ENCODE data around the gene ATF7IP. TPM values are rescaled to one million over a fixed set of nuclear protein-coding genes. Genes with fewer than 3 reads are reported as not detected.
"Not testable (repeated sequence)": the region's sequence is repeated elsewhere in the genome, so short reads cannot be mapped to it uniquely, and the experiment has no call there.

Gene ATF7IP
- total RNA-seq, 1 donor from 2014 or later: 21.3 TPM

- H3K4me3 ChIP-seq (ENCODE audit: low read depth, low read length): peak overlapping the region; percentile 27
- TF ChIP-seq CTCF (conservative IDR thresholded peaks at IDR 0.05; ENCODE audit: low read depth, low read length): no peak
- DNase-seq (ENCODE audit: low read depth): no peak
Observed at GRCh38 chr12:14403293-14403692, 37.8 kb downstream of the ATF7IP start.

GRCh38 chr12:14403711-14404196, 38.3 kb downstream of the ATF7IP start:
- H3K4me3 ChIP-seq (ENCODE audit: low read depth, low read length): peak overlapping the region; percentile 27
- no peak for DNase-seq (ENCODE audit: low read depth)
- no peak for TF ChIP-seq CTCF (conservative IDR thresholded peaks at IDR 0.05; ENCODE audit: low read depth, low read length)

GRCh38 chr12:14405407-14405806, 39.9 kb downstream of the ATF7IP start:
- not testable (repeated sequence) for H3K4me3 ChIP-seq (ENCODE audit: low read depth, low read length); DNase-seq (ENCODE audit: low read depth)

- TF ChIP-seq CTCF (conservative IDR thresholded peaks at IDR 0.05; ENCODE audit: low read depth, low read length): no peak
- H3K4me3 ChIP-seq (ENCODE audit: low read depth, low read length): no peak overlapping the region
- DNase-seq (ENCODE audit: low read depth): no peak
Observed at GRCh38 chr12:14408208-14408607, 42.7 kb downstream of the ATF7IP start.

- no peak for DNase-seq (ENCODE audit: low read depth)
- no peak overlapping the region for H3K4me3 ChIP-seq (ENCODE audit: low read depth, low read length)
- TF ChIP-seq CTCF (conservative IDR thresholded peaks at IDR 0.05; ENCODE audit: low read depth, low read length): no peak
Observed at GRCh38 chr12:14410177-14410576, 44.7 kb downstream of the ATF7IP start.

- no peak for DNase-seq (ENCODE audit: low read depth)
- no peak overlapping the region for H3K4me3 ChIP-seq (ENCODE audit: low read depth, low read length)
- TF ChIP-seq CTCF (conservative IDR thresholded peaks at IDR 0.05; ENCODE audit: low read depth, low read length): no peak
Observed at GRCh38 chr12:14410841-14411569, 45.5 kb downstream of the ATF7IP start.

GRCh38 chr12:14416658-14417057, 51.2 kb downstream of the ATF7IP start:
- TF ChIP-seq CTCF (conservative IDR thresholded peaks at IDR 0.05; ENCODE audit: low read depth, low read length): peak; percentile 32
- DNase-seq (ENCODE audit: low read depth): no peak
- H3K4me3 ChIP-seq (ENCODE audit: low read depth, low read length): no peak overlapping the region
